Endothelial cell (in vitro differentiated cells): ENCODE data around the gene PLEKHM2. TPM values are rescaled to one million over a fixed set of nuclear protein-coding genes. Genes with fewer than 3 reads are reported as not detected.

Source experiments
- DNase-seq: peaks from one replicate; pipeline ENCODE4 v3.0.0; 2021; ENCODE audit warnings: low spot score
- H3K27ac Mint-ChIP-seq: one replicate; pipeline ENCODE4 v1.8.0; 2021; ENCODE audit warnings: mixed read lengths, inconsistent platforms; ENCODE audit not compliant: unreplicated experiment
- H3K27me3 Mint-ChIP-seq: one replicate; pipeline ENCODE4 v1.8.0; 2021; ENCODE audit warnings: mild to moderate bottlenecking, moderate library complexity, mixed read lengths, inconsistent platforms; ENCODE audit not compliant: unreplicated experiment
- H3K36me3 Mint-ChIP-seq: one replicate; pipeline ENCODE4 v1.8.0; 2021; ENCODE audit warnings: mild to moderate bottlenecking, low read depth, mixed read lengths, inconsistent platforms; ENCODE audit not compliant: unreplicated experiment
- H3K4me1 Mint-ChIP-seq: one replicate; pipeline ENCODE4 v1.8.0; 2021; ENCODE audit warnings: mild to moderate bottlenecking, mixed read lengths, inconsistent platforms; ENCODE audit not compliant: unreplicated experiment
- H3K4me3 Mint-ChIP-seq: one replicate; pipeline ENCODE4 v1.8.0; 2021; ENCODE audit warnings: mild to moderate bottlenecking, mixed read lengths, inconsistent platforms; ENCODE audit not compliant: unreplicated experiment
- H3K9me3 Mint-ChIP-seq: one replicate; pipeline ENCODE4 v1.8.0; 2021; ENCODE audit warnings: mixed read lengths, inconsistent platforms; ENCODE audit not compliant: unreplicated experiment
- total RNA-seq: library from RNA; stranded (reverse); fragmentation: NEBNext Ultra II Directional; extraction: Animal tissue kit (Norgen Biotek cat#: 25700); gene quantifications from one replicate; pipeline ENCODE4 v1.2.1, GENCODE V29; 2021; ENCODE audit not compliant: unreplicated experiment
- TF ChIP-seq, protein P1 (sequence below): fragments of 200-600 bp; sonication (generic); IDR thresholded peaks from one replicate; pipeline ENCODE4 v1.5.0; 2021; ENCODE audit warnings: antibody characterized with exemption; ENCODE audit not compliant: unreplicated experiment

PLEKHM2 gene
- total RNA-seq, 1 donor from 2014 or later: 82.3 TPM

DNA sequence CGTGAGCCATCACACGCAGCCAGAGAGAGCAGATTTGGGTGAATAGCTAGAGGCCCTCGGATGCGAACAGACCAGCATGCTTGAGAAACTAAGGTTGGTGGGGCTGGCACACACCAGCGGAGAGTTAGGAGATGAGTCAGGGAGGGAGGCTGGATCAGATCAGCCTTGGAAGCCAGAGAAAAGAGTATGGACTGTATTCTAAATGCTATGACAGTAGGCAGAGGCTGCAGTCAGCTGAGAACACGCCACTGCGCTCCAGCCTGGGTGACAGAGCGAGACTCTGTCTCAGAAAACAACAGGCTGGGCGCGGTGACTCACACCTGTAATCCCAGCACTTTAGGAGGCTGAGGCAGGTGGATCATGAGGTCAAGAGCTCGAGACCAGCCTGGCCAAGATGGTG is 4.0 kb upstream of the PLEKHM2 start:
- Mint-ChIP-seq H3K27ac (no peak overlapping the region), H3K4me3 (no peak overlapping the region), H3K36me3 (peaks cover 12% of the 10 kb centered on the region), H3K9me3 (no peaks in the 10 kb centered on the region), H3K27me3 (peaks cover 10% of the 10 kb centered on the region), H3K4me1 (peaks cover 20% of the 10 kb centered on the region)
- no peak for DNase-seq
- TF ChIP-seq, protein P1, sequence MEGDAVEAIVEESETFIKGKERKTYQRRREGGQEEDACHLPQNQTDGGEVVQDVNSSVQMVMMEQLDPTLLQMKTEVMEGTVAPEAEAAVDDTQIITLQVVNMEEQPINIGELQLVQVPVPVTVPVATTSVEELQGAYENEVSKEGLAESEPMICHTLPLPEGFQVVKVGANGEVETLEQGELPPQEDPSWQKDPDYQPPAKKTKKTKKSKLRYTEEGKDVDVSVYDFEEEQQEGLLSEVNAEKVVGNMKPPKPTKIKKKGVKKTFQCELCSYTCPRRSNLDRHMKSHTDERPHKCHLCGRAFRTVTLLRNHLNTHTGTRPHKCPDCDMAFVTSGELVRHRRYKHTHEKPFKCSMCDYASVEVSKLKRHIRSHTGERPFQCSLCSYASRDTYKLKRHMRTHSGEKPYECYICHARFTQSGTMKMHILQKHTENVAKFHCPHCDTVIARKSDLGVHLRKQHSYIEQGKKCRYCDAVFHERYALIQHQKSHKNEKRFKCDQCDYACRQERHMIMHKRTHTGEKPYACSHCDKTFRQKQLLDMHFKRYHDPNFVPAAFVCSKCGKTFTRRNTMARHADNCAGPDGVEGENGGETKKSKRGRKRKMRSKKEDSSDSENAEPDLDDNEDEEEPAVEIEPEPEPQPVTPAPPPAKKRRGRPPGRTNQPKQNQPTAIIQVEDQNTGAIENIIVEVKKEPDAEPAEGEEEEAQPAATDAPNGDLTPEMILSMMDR: no peak

DNA sequence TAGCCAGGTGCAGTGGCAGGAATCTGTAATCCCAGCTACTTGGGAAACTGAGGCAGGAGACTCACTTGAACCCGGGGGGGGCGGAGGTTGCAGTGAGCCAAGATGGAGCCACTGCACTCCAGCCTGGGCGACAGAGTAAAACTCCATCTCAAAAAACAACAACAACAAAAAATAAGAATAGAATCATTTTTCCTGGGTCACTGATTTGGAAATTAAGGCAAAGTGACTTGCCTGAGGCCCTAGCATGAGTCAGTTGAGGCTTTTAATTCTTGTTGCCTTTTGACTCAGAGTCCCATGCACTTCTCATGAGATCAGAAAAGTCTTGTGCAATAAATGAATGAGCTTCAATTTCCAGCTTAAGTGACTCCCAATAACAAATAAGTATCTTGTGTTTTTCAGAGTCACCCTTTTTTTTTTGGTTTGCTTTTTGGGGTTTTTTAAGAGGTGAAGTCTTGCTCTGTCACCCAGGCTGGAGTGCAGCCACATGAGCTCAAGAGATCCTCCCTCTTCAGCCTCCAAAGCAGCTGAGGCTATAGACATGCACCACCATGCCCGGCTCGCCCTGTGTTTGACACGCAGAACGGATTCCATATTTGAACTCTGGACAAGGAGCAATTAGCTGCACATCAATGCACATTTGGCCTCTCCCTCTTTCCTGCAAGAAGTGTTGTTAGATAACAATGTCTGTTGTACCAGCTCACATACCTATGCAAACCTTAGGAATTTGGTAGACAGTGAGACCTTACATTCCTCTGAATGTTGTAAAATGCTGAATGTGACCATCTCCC is 3.4 kb upstream of the PLEKHM2 start:
- DNase-seq: no peak
- Mint-ChIP-seq H3K4me3 (no peak overlapping the region), H3K9me3 (no peaks in the 10 kb centered on the region)

DNA sequence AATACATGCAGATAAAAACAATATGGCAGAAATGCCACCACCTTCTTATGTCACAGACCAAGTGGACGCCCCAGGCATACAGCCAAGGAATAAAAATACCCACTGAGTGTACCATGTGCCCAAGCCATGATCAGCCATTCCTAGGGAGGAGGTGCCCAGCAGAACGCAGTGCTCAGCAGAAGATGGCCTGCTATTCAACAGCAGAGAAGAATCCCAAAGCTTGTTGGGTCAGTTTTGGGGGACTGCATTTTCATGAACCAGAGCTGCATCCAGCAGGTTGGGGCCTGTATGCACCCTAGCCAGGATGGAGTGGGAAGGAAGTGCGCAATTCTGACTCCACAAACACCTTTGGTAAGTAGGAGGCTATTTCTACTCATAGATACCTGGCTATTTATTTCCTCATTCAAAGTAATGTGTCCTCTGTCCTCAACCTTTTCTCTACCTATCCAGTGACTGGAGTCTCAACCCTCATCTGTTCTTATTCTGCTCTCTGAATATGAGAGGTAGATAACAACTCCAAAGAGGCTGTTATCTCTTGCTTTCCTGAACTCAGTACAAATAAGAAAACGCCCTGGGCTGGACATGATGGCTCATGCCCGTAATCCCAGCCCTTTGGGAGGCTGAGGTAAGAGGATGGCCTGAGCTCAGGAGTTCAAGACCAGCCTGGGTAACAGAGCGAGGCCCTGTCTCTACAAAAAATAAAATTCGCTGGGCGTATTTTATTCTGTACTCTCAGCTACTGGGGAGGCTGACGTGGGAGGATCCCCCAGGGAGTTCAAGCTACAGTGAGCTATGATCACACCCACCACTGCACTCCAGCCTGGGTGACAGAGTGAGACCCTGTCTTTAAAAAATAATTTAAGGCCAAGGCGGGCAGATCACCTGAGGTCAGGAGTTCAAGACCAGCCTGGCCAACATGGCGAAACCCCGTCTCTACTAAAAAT is 2.5 kb upstream of the PLEKHM2 start:
- Mint-ChIP-seq H3K9me3 (no peaks in the 10 kb centered on the region), H3K4me1 (peaks cover 20% of the 10 kb centered on the region), H3K4me3 (no peak overlapping the region), H3K27me3 (peaks cover 9% of the 10 kb centered on the region), H3K27ac (no peak overlapping the region), H3K36me3 (peaks cover 12% of the 10 kb centered on the region)
- TF ChIP-seq, protein P1: no peak
- DNase-seq: no peak

More for the DNA sequence above, 3.4 kb upstream of the PLEKHM2 start:
- TF ChIP-seq, protein P1: no peak
- peaks cover 22% of the 10 kb centered on the region for H3K4me1 Mint-ChIP-seq
- H3K27me3 Mint-ChIP-seq: peaks cover 11% of the 10 kb centered on the region
- H3K36me3 Mint-ChIP-seq: peaks cover 12% of the 10 kb centered on the region
- no peak overlapping the region for H3K27ac Mint-ChIP-seq

DNA sequence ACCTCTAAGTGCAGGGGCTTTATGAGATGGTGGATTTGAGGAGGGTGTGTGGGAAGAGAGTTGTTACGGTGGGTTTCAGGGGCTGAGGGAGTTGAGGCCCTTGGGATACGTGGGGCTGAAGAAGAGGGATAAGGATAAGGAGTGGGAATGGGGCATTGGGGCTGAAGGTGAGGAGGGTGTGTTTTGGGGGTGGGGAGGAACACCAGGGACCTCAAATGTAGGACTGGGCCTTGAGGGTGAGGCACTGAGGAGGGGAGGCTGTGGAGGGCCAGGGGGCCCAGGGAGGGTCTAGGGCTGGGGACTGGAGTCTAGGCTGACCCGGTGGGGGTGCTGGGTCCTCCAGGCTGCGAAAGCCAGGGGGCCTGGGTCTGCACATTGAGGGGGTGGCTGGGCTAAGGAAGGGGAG is 1.2 kb upstream of the PLEKHM2 start:
- Mint-ChIP-seq H3K27ac (peak overlapping the region; percentile 92), H3K4me3 (peak overlapping the region; percentile 90), H3K27me3 (peaks cover 9% of the 10 kb centered on the region), H3K9me3 (no peaks in the 10 kb centered on the region), H3K4me1 (peaks cover 20% of the 10 kb centered on the region), H3K36me3 (peaks cover 6% of the 10 kb centered on the region)
- TF ChIP-seq, protein P1: no peak
- DNase-seq: no peak
